Panc1 (cell line): ENCODE data around the gene AGPAT3. TPM values are rescaled to one million over a fixed set of nuclear protein-coding genes. Genes with fewer than 3 reads are reported as not detected.

Experiments
- ATAC-seq: fragments of 200-7000 bp; cut with Tn5 transposase; 2 replicates; pipeline ENCODE4 v1.9.1; 2020; ENCODE audit warnings: mild to moderate bottlenecking, moderate library complexity
- BruUV-seq: library from RNA; stranded (reverse); fragments of 400-500 nt; replicated peaks from 2 replicates; lab custom pipeline; 2021; lab: Mats Ljungman, UMichigan
- CTCF ChIA-PET: fragments of 300-600 bp; sonication (Branson Sonifier 250); formaldehyde crosslinking; loops from one replicate; lab custom pipeline; 2022; ENCODE audit warnings: antibody characterized with exemption; lab: Charles Lee
- POLR2A ChIA-PET: fragments of 300-600 bp; sonication (Branson Sonifier 250); formaldehyde crosslinking; loops from one replicate; lab custom pipeline; 2022; ENCODE audit warnings: antibody characterized with exemption; lab: Charles Lee
- DNase-seq: peaks from one replicate; pipeline ENCODE4 v3.0.0-alpha.2; 2010; ENCODE audit warnings: low read depth, low spot score
- H3K27ac ChIP-seq: 2 replicates; pipeline ENCODE4 v1.5.1; 2011; ENCODE audit warnings: mild to moderate bottlenecking, low read length, inconsistent platforms
- H3K27me3 ChIP-seq: fragments of 200-500 bp; sonication (Bioruptor generic); 2 replicates; pipeline ENCODE4 v1.6.0; 2014; ENCODE audit warnings: low read length, inconsistent platforms; ENCODE audit not compliant: control insufficient read depth, insufficient read depth
- H3K36me3 ChIP-seq: fragments of 200-500 bp; sonication (Bioruptor generic); 2 replicates; pipeline ENCODE4 v1.5.1; 2014; ENCODE audit warnings: inconsistent platforms, mild to moderate bottlenecking, low read length, moderate library complexity; ENCODE audit not compliant: control insufficient read depth, insufficient read depth
- H3K4me1 ChIP-seq: 2 replicates; pipeline ENCODE4 v1.5.1; 2011; ENCODE audit warnings: inconsistent platforms, mild to moderate bottlenecking, low read length, moderate library complexity; ENCODE audit not compliant: control insufficient read depth, insufficient read depth
- H3K4me3 ChIP-seq, 2 experiments: 2 replicates each; pipeline ENCODE4 v1.5.1; 2011 to 2012; ENCODE audit warnings: low read depth in 2 of 2, low read length in 2 of 2, mild to moderate bottlenecking in 2 of 2, inconsistent platforms in 1 of 2, moderate library complexity in 1 of 2
- H3K9me3 ChIP-seq: fragments of 200-500 bp; sonication (Bioruptor generic); 2 replicates; pipeline ENCODE4 v1.5.1; 2014; ENCODE audit warnings: low read depth, mild to moderate bottlenecking, inconsistent platforms, low read length, moderate library complexity; ENCODE audit not compliant: control insufficient read depth, insufficient read depth
- CTCF ChIP-seq: fragments of 450-650 bp; IDR thresholded peaks from 2 replicates; pipeline ENCODE4 v1.5.1; 2017; ENCODE audit warnings: mild to moderate bottlenecking
- POLR2AphosphoS5 ChIP-seq: IDR thresholded peaks from 2 replicates; pipeline ENCODE4 v1.6.1; 2012; ENCODE audit warnings: mild to moderate bottlenecking, low read depth, low read length, moderate library complexity
- REST ChIP-seq, 2 experiments: IDR thresholded peaks; 2 replicates each; pipeline ENCODE4 v1.6.1; 2011 to 2012; ENCODE audit warnings: low read depth in 2 of 2, control low read depth in 1 of 2, low read length in 1 of 2, mild to moderate bottlenecking in 1 of 2, moderate library complexity in 1 of 2; ENCODE audit not compliant: insufficient read depth in 1 of 2
- SIN3A ChIP-seq: IDR thresholded peaks from 2 replicates; pipeline ENCODE4 v1.6.1; 2012; ENCODE audit warnings: low read depth, mild to moderate bottlenecking, low read length, moderate library complexity, borderline replicate concordance; ENCODE audit not compliant: insufficient read depth
- TCF7L2 ChIP-seq: IDR thresholded peaks from 2 replicates; pipeline ENCODE4 v1.6.1; 2011; ENCODE audit warnings: mild to moderate bottlenecking, low read depth, low read length, inconsistent platforms
- in situ Hi-C: cut with HindIII; loops from 2 replicates; pipeline ENCODE4 v1.10.0; 2016; ENCODE audit warnings: low sequenced_read_pairs, low pct_unique_long_range_greater_than_20kb
- intact Hi-C: fragments of 100-400 bp; cut with micrococcal nuclease; formaldehyde crosslinking; loops from one replicate; pipeline ENCODE4 v1.10.0; 2022; ENCODE audit not compliant: unreplicated experiment
- total RNA-seq: library from RNA; stranded (reverse); gene quantifications from one replicate; pipeline ENCODE4 v1.2.1, GENCODE V29; 2021; ENCODE audit not compliant: unreplicated experiment

The AGPAT3 gene
- total RNA-seq, 1 experiment from 2014 or later, result 40.1 TPM

- H3K4me1 ChIP-seq, result no peaks in the 10 kb centered on the region
- POLR2A ChIA-PET, result no interaction called here
- DNase-seq, result no peak
- H3K27me3 ChIP-seq, result no peaks in the 10 kb centered on the region
- TF ChIP-seq TCF7L2 (no peak), REST (IDR thresholded peaks at IDR 0.05; ENCODE audit: insufficient read depth in 1 of 2, low read depth in 2 of 2, low read length in 1 of 2) (no peak), POLR2AphosphoS5 (no peak), CTCF (no peak), SIN3A (no peak)
- H3K36me3 ChIP-seq, result no peaks in the 10 kb centered on the region; the same call in 1 of the 2 replicates
- H3K27ac ChIP-seq, result no peak overlapping the region
- in situ Hi-C loops, result no loop called here
- H3K9me3 ChIP-seq, result no peaks in the 10 kb centered on the region
- CTCF ChIA-PET, result interaction anchor here (1.3 kb wide), 1 partner anchor 53 kb away, joined by 25 read pairs; no protein-coding TSS in a partner anchor
- no peak for ATAC-seq
- no TSS peak for BruUV-seq
- intact Hi-C loops, result no loop called here
- H3K4me3 ChIP-seq, result no peak overlapping the region
Observed at GRCh38 chr21:43919283-43919682, 54.3 kb downstream of the AGPAT3 start.

GRCh38 chr21:43919871-43920801 is 55.1 kb downstream of the AGPAT3 start:
- intact Hi-C loops (no loop called here), in situ Hi-C loops (no loop called here)
- H3K4me1 ChIP-seq, result no peaks in the 10 kb centered on the region; the same call in 1 of the 2 replicates
- H3K9me3 ChIP-seq, result no peaks in the 10 kb centered on the region
- ATAC-seq (no peak), DNase-seq (no peak)
- H3K4me3 ChIP-seq, result no peak overlapping the region
- no peak overlapping the region for H3K27ac ChIP-seq
- BruUV-seq, result no TSS peak
- H3K36me3 ChIP-seq, result no peaks in the 10 kb centered on the region; the same call in 1 of the 2 replicates
- ChIA-PET POLR2A (no interaction called here), CTCF (no interaction called here)
- no peak for TF ChIP-seq POLR2AphosphoS5
- no peak for TF ChIP-seq REST (IDR thresholded peaks at IDR 0.05; ENCODE audit: insufficient read depth in 1 of 2, low read depth in 2 of 2, low read length in 1 of 2)
- no peaks in the 10 kb centered on the region for H3K27me3 ChIP-seq
